Stomach (tissue), 9 donors: ENCODE measurements around the gene TMEM140. TPM values are rescaled to one million over a fixed set of nuclear protein-coding genes. Genes with fewer than 3 reads are reported as not detected.

Experiments used
- DNase-seq, 2 donors: peaks; one replicate each; pipeline versions ENCODE4 v3.0.0 to v3.0.0-alpha.2; 2013 to 2019
- H3K27ac ChIP-seq, 5 donors: fragments of 200-600 bp in 4 of 5; sonication (generic) in 4 of 5; one replicate each; pipeline ENCODE4 v1.5.1; 2013 to 2019; ENCODE audit warnings: mild to moderate bottlenecking in 1 of 5, moderate library complexity in 1 of 5
- H3K27me3 ChIP-seq, 3 donors: fragments of 200-600 bp; sonication (generic); one replicate each; pipeline ENCODE4 v1.5.1; 2017 to 2019; ENCODE audit warnings: mixed run types in 1 of 3
- H3K36me3 ChIP-seq, 4 donors: fragments of 200-600 bp; sonication (generic); 1 replicate in 3 of 4; 2 replicates in 1 of 4; pipeline ENCODE4 v1.5.1; 2016 to 2019
- H3K4me1 ChIP-seq, 4 donors: fragments of 200-600 bp; sonication (generic); one replicate each; pipeline ENCODE4 v1.5.1; 2016 to 2019
- H3K4me3 ChIP-seq, 4 donors: fragments of 200-600 bp; sonication (generic) in 3 of 4; one replicate each; pipeline ENCODE4 v1.5.1; 2016 to 2019; ENCODE audit warnings: mild to moderate bottlenecking in 1 of 4
- H3K9me3 ChIP-seq, 4 donors: fragments of 200-600 bp; sonication (generic); one replicate each; pipeline ENCODE4 v1.5.1; 2016 to 2019
- EP300 ChIP-seq: sonication (generic); formaldehyde crosslinking; IDR thresholded peaks from one replicate; pipeline ENCODE4 v1.6.1; 2017; ENCODE audit warnings: antibody characterized with exemption
- POLR2A ChIP-seq, 4 donors: fragments of 450-650 bp; IDR thresholded peaks; one replicate each; pipeline ENCODE4 v1.6.1; 2016; ENCODE audit warnings: antibody characterized with exemption in 4 of 4, control low read depth in 2 of 4, mild to moderate bottlenecking in 1 of 4, moderate library complexity in 1 of 4
- POLR2AphosphoS5 ChIP-seq, 3 donors: sonication (generic); formaldehyde crosslinking; IDR thresholded peaks; one replicate each; pipeline ENCODE4 v1.6.1; 2016; ENCODE audit warnings: antibody characterized with exemption in 3 of 3
- WGBS, 5 donors: extraction: QIAGEN DNeasy Blood & Tissue Kit in 3 of 5; methylation state at CpG; one replicate each; pipeline versions ENCODE4 v1.1.5 to v1.1.7; 2013 to 2018; 5-methylcytosine and 5-hydroxymethylcytosine counted together
- intact Hi-C: fragments of 100-400 bp; cut with DNase I; formaldehyde crosslinking; loops from one replicate; pipeline ENCODE4 v1.15.1; 2023; ENCODE audit warnings: low total_unique reads
- polyA plus RNA-seq, 3 donors: library from polyadenylated mRNA; stranded (reverse); fragments of 200-250 nt; gene quantifications; one replicate each; pipeline ENCODE4 v1.2.3, GENCODE V29; 2013
- total RNA-seq, 5 donors: library from RNA; depleted of rRNA; stranded (reverse); fragments of >200 nt; gene quantifications; one replicate each; pipeline versions ENCODE4 v1.1.0 to v1.2.3, GENCODE V29; 2014 to 2016
- TF ChIP-seq, protein P1 (sequence below), 7 experiments: fragments of 450-650 bp in 4 of 7; fragments of 200-600 bp in 3 of 7; sonication (generic) in 3 of 7; IDR thresholded peaks; one replicate each; pipeline ENCODE4 v1.5.1; 2016 to 2019; ENCODE audit warnings: antibody characterized with exemption in 7 of 7, control low read depth in 2 of 7, mild to moderate bottlenecking in 1 of 7
- donor health status: healthy with polysubstance abuse.
- donor health status: Bipolar disorder and iron deficiency.
- donor health status: healthy.

Gene TMEM140
- total and polyA plus RNA-seq, 8 donors = 0.89 to 18.7 (median 7.9) TPM

DNA sequence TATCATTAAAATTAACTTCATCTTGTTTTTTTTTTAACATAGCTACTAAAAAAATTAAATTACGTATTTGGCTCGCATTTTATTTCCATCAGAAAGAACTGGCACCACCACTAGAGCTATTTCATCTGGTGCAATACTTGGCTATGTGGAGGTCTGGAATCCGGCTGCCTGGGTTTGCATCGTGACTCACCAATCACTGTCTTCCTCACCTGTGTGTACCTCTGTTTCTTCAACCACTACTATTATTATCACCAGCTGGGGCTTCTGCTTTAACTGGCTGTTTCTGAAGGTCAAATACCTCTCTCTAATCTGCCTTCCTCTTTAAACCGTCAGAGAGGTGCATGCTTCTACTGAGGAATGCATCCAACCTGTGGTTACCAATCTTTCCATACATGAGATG, 57.0 kb downstream of the TMEM140 start:
- TF ChIP-seq POLR2AphosphoS5 (IDR thresholded peaks at IDR 0.05) = no peak
- TF ChIP-seq EP300 = no peak
- TF ChIP-seq, protein P1, sequence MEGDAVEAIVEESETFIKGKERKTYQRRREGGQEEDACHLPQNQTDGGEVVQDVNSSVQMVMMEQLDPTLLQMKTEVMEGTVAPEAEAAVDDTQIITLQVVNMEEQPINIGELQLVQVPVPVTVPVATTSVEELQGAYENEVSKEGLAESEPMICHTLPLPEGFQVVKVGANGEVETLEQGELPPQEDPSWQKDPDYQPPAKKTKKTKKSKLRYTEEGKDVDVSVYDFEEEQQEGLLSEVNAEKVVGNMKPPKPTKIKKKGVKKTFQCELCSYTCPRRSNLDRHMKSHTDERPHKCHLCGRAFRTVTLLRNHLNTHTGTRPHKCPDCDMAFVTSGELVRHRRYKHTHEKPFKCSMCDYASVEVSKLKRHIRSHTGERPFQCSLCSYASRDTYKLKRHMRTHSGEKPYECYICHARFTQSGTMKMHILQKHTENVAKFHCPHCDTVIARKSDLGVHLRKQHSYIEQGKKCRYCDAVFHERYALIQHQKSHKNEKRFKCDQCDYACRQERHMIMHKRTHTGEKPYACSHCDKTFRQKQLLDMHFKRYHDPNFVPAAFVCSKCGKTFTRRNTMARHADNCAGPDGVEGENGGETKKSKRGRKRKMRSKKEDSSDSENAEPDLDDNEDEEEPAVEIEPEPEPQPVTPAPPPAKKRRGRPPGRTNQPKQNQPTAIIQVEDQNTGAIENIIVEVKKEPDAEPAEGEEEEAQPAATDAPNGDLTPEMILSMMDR (IDR thresholded peaks at IDR 0.05) = no peak
- TF ChIP-seq POLR2A (IDR thresholded peaks at IDR 0.05) = no peak
- no peak overlapping the region for H3K27ac ChIP-seq
- H3K27me3 ChIP-seq = no peaks in the 10 kb centered on the region
- DNase-seq = no peak
- no peaks in the 10 kb centered on the region for H3K9me3 ChIP-seq
- intact Hi-C loops = no loop called here
- peaks cover 16 to 52% (median 35%) of the 10 kb centered on the region in 4 donors for H3K4me1 ChIP-seq
- WGBS, 5 donors = 83 to 88% (median 85%) methylated on average over 5 of the region's 5 CpGs
- H3K4me3 ChIP-seq = no peak overlapping the region
- peaks cover 36 to 69% (median 66%) of the 10 kb centered on the region in 4 donors for H3K36me3 ChIP-seq

DNA sequence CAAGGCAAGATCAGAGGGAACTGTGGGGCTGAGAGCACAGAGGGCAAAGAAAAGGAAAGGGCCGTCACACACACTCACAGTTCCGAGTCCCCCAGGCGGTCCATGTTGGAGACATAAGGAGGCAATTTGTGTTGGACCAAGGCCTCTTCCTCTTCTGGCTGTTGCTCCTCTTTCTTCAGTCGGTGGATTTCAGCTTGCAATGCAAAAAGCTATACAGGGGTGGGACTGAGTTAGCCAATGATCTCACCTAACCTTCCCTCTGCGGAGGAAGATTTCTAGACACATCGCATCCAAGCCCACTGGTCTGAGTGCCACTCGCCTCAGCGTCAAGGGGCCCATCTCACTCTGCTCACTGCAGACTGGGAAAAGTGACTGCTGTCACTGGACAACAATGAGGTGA, 58.0 kb downstream of the TMEM140 start:
- Histone ChIP-seq H3K27me3 (no peaks in the 10 kb centered on the region), H3K9me3 (no peaks in the 10 kb centered on the region), H3K36me3 (peaks cover 33 to 59% (median 56%) of the 10 kb centered on the region in 4 donors), H3K4me3 (no peak overlapping the region), H3K27ac (no peak overlapping the region), H3K4me1 (peaks cover 17 to 57% (median 40%) of the 10 kb centered on the region in 4 donors)
- intact Hi-C loops = no loop called here
- no peak for DNase-seq
- no peak for TF ChIP-seq EP300
- TF ChIP-seq, protein P1 (IDR thresholded peaks at IDR 0.05) = no peak
- no peak for TF ChIP-seq POLR2A (IDR thresholded peaks at IDR 0.05)
- no peak for TF ChIP-seq POLR2AphosphoS5 (IDR thresholded peaks at IDR 0.05)
- WGBS, 5 donors = 95 to 98% (median 97%) methylated on average over 8 of the region's 8 CpGs

DNA sequence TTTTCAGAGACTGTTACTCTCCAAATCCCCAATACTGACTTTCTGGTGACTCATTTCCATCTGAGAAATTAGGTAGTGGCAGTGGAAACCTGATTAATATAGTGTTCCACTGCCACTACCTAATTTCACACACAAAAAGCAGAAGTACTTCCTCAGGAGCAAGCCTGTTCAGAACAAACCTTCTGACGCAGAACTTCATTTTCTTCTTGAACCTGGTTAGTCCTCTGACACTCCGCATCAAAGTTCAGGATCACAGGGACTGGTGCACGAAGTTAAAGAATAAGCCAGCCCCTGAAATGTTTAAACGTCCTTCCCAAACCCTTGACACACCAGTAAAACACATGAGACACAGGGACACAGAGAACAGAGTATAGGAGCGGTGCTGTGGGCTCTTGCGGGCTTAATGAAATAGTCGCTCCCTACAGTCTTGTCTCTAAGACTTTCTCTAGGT, 59.1 kb downstream of the TMEM140 start:
- Histone ChIP-seq H3K27ac (no peak overlapping the region), H3K4me1 (peaks cover 17 to 50% (median 38%) of the 10 kb centered on the region in 4 donors), H3K4me3 (no peak overlapping the region), H3K36me3 (peaks cover 24 to 48% (median 45%) of the 10 kb centered on the region in 4 donors), H3K9me3 (no peaks in the 10 kb centered on the region), H3K27me3 (no peaks in the 10 kb centered on the region)
- TF ChIP-seq POLR2A (IDR thresholded peaks at IDR 0.05) = no peak
- no peak for TF ChIP-seq EP300
- TF ChIP-seq POLR2AphosphoS5 (IDR thresholded peaks at IDR 0.05) = no peak
- TF ChIP-seq, protein P1 (IDR thresholded peaks at IDR 0.05) = no peak
- WGBS, 5 donors = 82 to 86% (median 85%) methylated on average over 7 of the region's 7 CpGs
- DNase-seq = no peak
- intact Hi-C loops = no loop called here

DNA sequence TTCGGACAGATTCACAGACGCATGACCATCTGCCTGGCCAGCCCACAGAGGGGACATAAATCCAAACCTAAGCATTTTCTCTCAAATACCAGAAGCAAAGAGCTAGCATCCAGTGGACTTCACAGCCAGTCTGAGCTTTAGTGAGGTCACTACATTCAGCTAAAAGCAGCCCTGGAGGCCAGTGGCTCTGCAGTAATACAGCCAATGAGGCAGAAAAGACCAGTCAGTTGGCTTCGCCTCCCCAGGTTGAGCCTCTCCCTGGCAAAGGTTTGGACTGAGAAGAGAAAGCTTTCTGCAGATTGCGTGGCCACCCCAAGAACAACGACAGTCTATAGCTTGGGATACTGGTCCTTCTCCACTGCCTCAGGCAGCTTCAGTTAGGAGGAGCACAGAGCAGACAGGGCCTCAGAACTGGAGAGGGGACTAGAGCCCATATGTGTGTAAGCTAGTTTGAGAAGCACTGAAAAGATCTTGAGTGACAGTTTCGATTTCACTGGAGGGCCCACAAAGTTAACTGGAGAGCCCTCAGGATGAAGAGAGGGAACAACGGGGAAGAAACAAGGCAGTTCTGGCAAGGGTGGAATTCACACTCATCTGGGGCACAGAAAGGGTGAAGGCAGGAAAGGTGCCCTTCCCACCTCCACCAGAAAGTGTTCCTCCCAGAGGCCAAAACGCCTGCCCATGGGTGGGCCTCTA, 59.7 kb downstream of the TMEM140 start:
- Histone ChIP-seq H3K27ac (no peak overlapping the region), H3K27me3 (no peaks in the 10 kb centered on the region), H3K4me1 (peaks cover 17 to 50% (median 39%) of the 10 kb centered on the region in 4 donors), H3K9me3 (no peaks in the 10 kb centered on the region), H3K36me3 (peaks cover 20 to 42% (median 39%) of the 10 kb centered on the region in 4 donors), H3K4me3 (no peak overlapping the region)
- no peak for TF ChIP-seq POLR2A (IDR thresholded peaks at IDR 0.05)
- TF ChIP-seq POLR2AphosphoS5 (IDR thresholded peaks at IDR 0.05) = no peak
- no peak for TF ChIP-seq EP300
- TF ChIP-seq, protein P1 (IDR thresholded peaks at IDR 0.05) = no peak
- intact Hi-C loops = no loop called here
- DNase-seq = no peak
- 78 to 84% (median 82%) methylated on average over 8 of the region's 8 CpGs for WGBS, 5 donors
